Measurements from ENCODE around the gene DPF3. TPM values are rescaled to one million over a fixed set of nuclear protein-coding genes. Genes with fewer than 3 reads are reported as not detected.

DPF3 gene
- total RNA-seq, 2 donors from 2014 or later: 11.0 TPM; not detected in 1

GRCh38 chr14:72777636-72778035 is 116.3 kb downstream of the DPF3 start:
- no peaks in the 10 kb centered on the region for H3K4me1 ChIP-seq (replicated peaks)
- no peak overlapping the region for H3K27ac ChIP-seq
- H3K27me3 ChIP-seq (replicated peaks; ENCODE audit: insufficient read depth): no peaks in the 10 kb centered on the region
- H3K9me3 ChIP-seq: no peaks in the 10 kb centered on the region
- no peak for DNase-seq (ENCODE audit: low spot score)
- no peaks in the 10 kb centered on the region for H3K36me3 ChIP-seq
- no peak overlapping the region for H3K4me3 ChIP-seq
- intact Hi-C loops (cut with DNase I): no loop called here
- 96% methylated on average over 2 of the region's 2 CpGs for WGBS
- TF ChIP-seq CTCF (IDR thresholded peaks at IDR 0.05) (no peak), POLR2A (IDR thresholded peaks at IDR 0.05) (no peak), POLR2AphosphoS5 (IDR thresholded peaks at IDR 0.05) (no peak)

- TF ChIP-seq POLR2AphosphoS5 (IDR thresholded peaks at IDR 0.05) (no peak), POLR2A (IDR thresholded peaks at IDR 0.05) (no peak), CTCF (IDR thresholded peaks at IDR 0.05) (no peak)
- H3K36me3 ChIP-seq: no peaks in the 10 kb centered on the region
- H3K4me1 ChIP-seq (replicated peaks): no peaks in the 10 kb centered on the region
- intact Hi-C loops (cut with DNase I): no loop called here
- 41% methylated on average over 8 of the region's 8 CpGs for WGBS
- DNase-seq (ENCODE audit: low spot score): no peak
- no peaks in the 10 kb centered on the region for H3K27me3 ChIP-seq (replicated peaks; ENCODE audit: insufficient read depth)
- no peak overlapping the region for H3K4me3 ChIP-seq
- H3K9me3 ChIP-seq: no peaks in the 10 kb centered on the region
- H3K27ac ChIP-seq: no peak overlapping the region
Observed at GRCh38 chr14:72776701-72777261, 117.1 kb downstream of the DPF3 start.

GRCh38 chr14:72775923-72776554 is 117.9 kb downstream of the DPF3 start:
- intact Hi-C loops (cut with DNase I): no loop called here
- Histone ChIP-seq H3K4me3 (no peak overlapping the region), H3K27ac (no peak overlapping the region), H3K4me1 (replicated peaks) (no peaks in the 10 kb centered on the region), H3K36me3 (no peaks in the 10 kb centered on the region), H3K9me3 (no peaks in the 10 kb centered on the region), H3K27me3 (replicated peaks; ENCODE audit: insufficient read depth) (no peaks in the 10 kb centered on the region)
- 58% methylated on average over 2 of the region's 2 CpGs for WGBS
- DNase-seq (ENCODE audit: low spot score): no peak
- no peak for TF ChIP-seq CTCF (IDR thresholded peaks at IDR 0.05)
- no peak for TF ChIP-seq POLR2A (IDR thresholded peaks at IDR 0.05)
- TF ChIP-seq POLR2AphosphoS5 (IDR thresholded peaks at IDR 0.05): no peak

- Histone ChIP-seq H3K9me3 (no peaks in the 10 kb centered on the region), H3K27me3 (replicated peaks; ENCODE audit: insufficient read depth) (no peaks in the 10 kb centered on the region), H3K27ac (no peak overlapping the region), H3K36me3 (no peaks in the 10 kb centered on the region), H3K4me3 (no peak overlapping the region), H3K4me1 (replicated peaks) (no peaks in the 10 kb centered on the region)
- WGBS: 73% methylated on average over 6 of the region's 6 CpGs
- DNase-seq (ENCODE audit: low spot score): no peak
- intact Hi-C loops (cut with DNase I): no loop called here
- TF ChIP-seq POLR2AphosphoS5 (IDR thresholded peaks at IDR 0.05) (no peak), CTCF (IDR thresholded peaks at IDR 0.05) (no peak), POLR2A (IDR thresholded peaks at IDR 0.05) (no peak)
Observed at GRCh38 chr14:72774894-72775620, 118.8 kb downstream of the DPF3 start.

All from prostate gland (tissue), 2 donors.